Mesodermal cell (in vitro differentiated cells): ENCODE measurements around the gene CRIP2.

Experiments used
- H3K27ac ChIP-seq: 2 replicates; pipeline ENCODE4 v1.7.0; 2013; ENCODE audit warnings: mild to moderate bottlenecking, low read depth, low read length, moderate library complexity; ENCODE audit not compliant: severe bottlenecking
- H3K36me3 ChIP-seq: 2 replicates; pipeline ENCODE4 v1.7.1; 2013; ENCODE audit warnings: mild to moderate bottlenecking, low read length, moderate library complexity; ENCODE audit not compliant: control insufficient read depth, insufficient read depth
- H3K4me1 ChIP-seq: one replicate; pipeline ENCODE4 v1.7.1; 2013; ENCODE audit warnings: mild to moderate bottlenecking, low read length; ENCODE audit not compliant: insufficient read depth, control insufficient read depth, poor library complexity, severe bottlenecking
- H3K4me3 ChIP-seq: 2 replicates; pipeline ENCODE4 v1.7.0; 2013; ENCODE audit warnings: low read length, control low read depth, mild to moderate bottlenecking; ENCODE audit not compliant: insufficient read depth, poor library complexity, severe bottlenecking; ENCODE audit errors: extremely low read depth
- H3K9me3 ChIP-seq: 2 replicates; pipeline ENCODE4 v1.7.1; 2013; ENCODE audit warnings: mild to moderate bottlenecking, low read length, moderate library complexity; ENCODE audit not compliant: control insufficient read depth
- WGBS, 2 experiments: methylation state at CpG; one replicate each; pipeline ENCODE4 v1.1.5; 2013; ENCODE audit warnings: missing lambda C conversion rate in 2 of 2; ENCODE audit not compliant: insufficient coverage in 2 of 2; 5-methylcytosine and 5-hydroxymethylcytosine counted together

The CRIP2 gene

DNA sequence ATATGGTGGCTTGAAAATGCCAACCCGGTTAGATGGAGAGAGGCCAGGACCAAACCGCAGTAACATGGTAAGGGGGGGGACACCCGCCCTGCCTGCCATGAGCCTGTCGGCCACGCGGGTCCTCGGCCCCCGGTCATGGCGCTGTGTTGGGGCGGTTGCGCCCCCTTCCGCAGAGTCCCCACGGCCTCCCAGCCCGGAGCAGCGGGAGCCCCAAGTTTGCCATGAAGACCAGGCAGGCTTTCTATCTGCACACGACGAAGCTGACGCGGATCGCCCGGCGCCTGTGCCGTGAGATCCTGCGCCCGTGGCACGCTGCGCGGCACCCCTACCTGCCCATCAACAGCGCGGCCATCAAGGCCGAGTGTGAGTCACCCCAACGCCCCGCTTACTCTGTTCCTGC, 10.1 kb upstream of the CRIP2 start:
- peaks cover 80% of the 10 kb centered on the region for H3K36me3 ChIP-seq
- no peaks in the 10 kb centered on the region for H3K9me3 ChIP-seq
- peaks cover 14% of the 10 kb centered on the region for H3K4me1 ChIP-seq
- no peak overlapping the region for H3K4me3 ChIP-seq
- WGBS, 2 experiments = 94 to 96% methylated on average over 24 to 32 of the region's 33 CpGs
- H3K27ac ChIP-seq = no peak overlapping the region

DNA sequence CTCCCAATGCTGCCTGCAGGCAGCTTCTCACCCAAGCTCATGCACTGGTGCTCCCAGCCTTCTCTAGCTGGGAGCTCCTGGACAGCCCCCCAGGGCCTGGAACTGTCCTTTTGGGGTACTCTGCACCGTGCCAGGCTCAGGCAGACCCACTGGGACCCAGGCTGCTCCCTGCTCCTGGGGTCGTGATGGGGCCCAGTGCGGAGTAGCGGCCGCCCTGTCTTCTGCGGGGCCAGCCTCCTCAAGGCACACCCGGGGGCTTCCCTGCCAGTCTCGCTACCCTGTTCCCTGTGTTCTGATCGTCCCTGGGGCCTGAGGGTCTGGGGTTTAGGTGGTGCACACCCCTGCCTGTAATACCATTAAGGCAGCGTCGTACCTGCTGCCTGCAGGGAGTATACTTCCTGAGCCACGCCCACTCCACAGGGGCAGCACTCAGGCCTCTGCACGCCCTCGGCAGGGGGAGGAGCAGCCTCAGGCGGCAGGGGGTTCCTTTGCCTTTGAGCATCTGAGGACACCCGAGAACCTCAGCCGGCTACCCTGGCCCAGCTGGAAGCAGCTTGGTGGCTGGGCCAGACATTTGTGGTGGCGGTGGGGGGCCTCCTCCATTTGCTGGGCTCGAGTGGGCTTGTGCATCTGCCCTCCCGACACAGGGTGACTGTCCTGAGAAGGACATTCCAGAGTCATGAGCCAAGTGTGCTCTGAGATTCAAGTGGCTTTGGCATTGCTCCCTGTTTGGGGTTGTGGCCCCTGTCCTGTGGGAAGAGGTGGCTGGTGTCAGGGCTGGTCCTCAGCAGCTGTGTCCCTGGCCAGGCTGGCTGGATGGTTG, 9.2 kb upstream of the CRIP2 start:
- H3K36me3 ChIP-seq = peaks cover 82% of the 10 kb centered on the region
- no peak overlapping the region for H3K4me3 ChIP-seq
- H3K4me1 ChIP-seq = peaks cover 17% of the 10 kb centered on the region
- H3K27ac ChIP-seq = no peak overlapping the region
- 74 to 79% methylated on average over 19 to 20 of the region's 20 CpGs for WGBS, 2 experiments
- H3K9me3 ChIP-seq = no peaks in the 10 kb centered on the region

DNA sequence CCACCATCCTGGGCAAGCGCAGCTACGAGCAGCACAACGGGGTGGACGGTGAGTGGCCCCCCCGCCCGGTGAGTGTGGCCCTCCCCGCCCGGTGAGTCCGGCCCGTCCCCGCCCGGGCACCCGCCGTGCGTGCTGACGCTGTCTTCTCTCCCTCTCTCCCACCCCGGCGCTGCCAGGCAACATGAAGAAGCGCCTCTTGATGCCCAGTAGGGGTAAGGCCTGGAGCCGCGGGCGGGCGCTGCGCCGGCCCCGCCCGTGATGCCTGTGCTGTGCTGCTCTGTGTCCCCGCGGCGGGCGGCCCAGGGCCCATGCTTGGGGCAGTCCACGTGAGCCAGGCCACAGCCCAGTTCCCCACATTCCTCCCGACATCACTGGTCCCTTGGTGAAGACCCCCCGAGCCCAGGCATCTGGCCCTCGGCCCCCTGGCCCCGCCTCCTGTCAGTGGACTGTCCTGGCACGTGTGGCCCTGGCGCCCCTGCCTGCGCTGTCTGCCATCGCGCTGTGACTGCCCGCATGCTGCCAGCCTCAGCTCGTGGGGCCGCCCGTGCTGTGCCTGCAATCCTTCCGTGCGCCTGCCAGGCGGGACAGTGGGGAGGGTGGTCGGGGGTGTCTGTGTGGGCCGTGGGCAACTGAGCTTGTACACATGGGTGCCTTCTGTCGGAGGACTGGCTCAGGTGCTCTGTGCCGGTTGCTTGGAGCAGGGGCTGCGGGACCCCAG, 7.9 kb upstream of the CRIP2 start:
- no peak overlapping the region for H3K4me3 ChIP-seq
- no peaks in the 10 kb centered on the region for H3K9me3 ChIP-seq
- WGBS, 2 experiments = 96% methylated on average over 42 to 50 of the region's 53 CpGs
- H3K4me1 ChIP-seq = peaks cover 26% of the 10 kb centered on the region
- H3K27ac ChIP-seq = no peak overlapping the region
- peaks cover 74% of the 10 kb centered on the region for H3K36me3 ChIP-seq

DNA sequence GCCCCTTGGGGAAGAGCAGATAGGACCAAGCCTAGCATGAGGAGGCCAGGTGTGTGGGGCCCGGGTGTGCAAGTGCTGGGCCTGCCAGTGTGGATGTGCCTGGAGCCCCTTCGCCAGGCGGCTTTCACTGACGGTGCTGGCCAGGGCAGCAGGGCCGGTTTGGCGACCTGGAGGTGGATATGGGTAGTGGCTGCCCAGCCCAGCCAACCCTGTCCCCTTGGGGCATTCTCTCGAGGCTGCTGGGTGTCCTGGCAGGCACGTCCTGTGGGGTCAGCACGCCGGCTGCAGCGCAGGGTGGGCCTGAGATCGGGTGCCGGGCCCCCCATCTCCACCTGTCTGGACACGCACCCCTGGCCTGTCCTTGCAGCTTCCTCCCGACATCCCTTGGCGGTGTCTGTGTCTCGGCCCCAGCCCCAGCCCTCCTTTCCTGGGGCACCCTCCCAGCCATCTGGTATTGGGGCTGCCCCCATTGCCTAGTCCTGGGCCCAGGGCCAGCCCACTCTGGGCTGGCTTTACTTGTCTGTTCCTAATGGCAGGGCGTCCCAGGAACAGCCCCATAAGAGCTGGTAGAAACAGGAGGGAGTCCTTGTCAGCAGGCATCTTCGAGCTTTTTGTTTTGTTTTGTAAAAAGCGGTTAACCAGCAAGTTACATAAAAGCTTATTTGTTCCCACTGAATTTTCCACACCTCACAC, 7.2 kb upstream of the CRIP2 start:
- H3K36me3 ChIP-seq = peaks cover 66% of the 10 kb centered on the region
- H3K9me3 ChIP-seq = no peaks in the 10 kb centered on the region
- H3K27ac ChIP-seq = no peak overlapping the region
- H3K4me1 ChIP-seq = peaks cover 30% of the 10 kb centered on the region
- WGBS, 2 experiments = 95 to 98% methylated on average over 19 of the region's 20 CpGs
- no peak overlapping the region for H3K4me3 ChIP-seq

DNA sequence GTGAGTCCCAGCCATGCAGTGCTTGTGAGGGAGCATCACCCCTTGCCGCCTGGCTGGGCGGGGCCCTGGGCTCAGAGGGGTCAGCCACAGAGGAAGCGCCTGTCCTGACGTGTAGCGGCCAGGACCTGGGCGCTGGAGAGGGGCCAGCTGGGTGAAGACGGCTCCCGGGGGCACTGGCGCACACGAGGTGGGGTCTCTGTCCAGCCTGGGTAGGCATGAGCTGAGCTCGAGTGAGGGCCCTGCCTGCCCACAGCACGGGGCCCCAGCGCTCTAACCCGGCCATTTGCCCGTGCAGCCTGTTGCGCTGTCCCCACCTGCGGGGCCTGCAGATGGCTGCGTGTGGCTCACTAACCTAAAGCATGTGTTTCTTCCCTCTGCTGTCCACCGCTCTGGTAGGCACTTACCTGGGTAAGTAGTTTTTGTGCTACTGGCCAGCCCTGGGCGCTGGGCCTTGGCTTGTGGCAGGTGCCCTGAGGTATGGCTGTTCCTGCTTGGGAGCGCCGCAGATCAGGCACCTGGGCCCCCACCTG, 6.6 kb upstream of the CRIP2 start:
- Histone ChIP-seq H3K9me3 (no peaks in the 10 kb centered on the region), H3K4me1 (peaks cover 30% of the 10 kb centered on the region), H3K36me3 (peaks cover 61% of the 10 kb centered on the region), H3K4me3 (no peak overlapping the region), H3K27ac (no peak overlapping the region)
- whole genome bisulfite sequencing, 2 experiments = 94 to 97% methylated on average over 18 to 22 of the region's 22 CpGs

DNA sequence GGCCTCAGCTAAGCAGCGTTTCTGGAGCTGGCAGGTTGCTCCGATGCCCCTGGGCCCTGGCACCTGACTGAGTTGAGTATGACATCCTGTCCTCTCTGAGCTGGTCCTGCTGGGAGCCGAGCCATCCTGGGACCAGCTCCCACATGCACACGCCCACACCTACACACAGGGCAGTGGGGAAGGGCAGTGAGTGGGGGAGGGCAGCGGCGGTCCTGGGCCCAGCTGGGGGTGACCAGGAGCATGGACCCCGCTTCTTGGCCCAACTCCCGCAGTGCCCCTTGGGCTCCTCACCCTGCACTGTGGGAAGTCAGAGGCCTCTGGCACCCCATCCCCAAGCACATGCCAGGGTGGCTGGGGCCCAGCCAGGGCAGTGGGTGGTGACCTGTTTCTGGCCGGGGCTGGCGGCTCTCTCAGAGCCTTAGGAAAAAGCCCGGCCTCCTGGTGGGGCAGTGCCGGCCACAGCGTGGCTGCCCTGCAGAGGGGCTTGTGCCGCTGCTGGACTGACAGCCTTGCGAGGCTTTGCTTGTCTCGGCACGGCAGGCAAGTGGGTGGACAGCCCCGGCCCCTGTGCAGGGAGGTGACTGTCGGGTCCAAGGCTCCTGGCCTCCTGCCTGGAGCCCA, 5.9 kb upstream of the CRIP2 start:
- 93 to 94% methylated on average over 16 to 19 of the region's 19 CpGs for WGBS, 2 experiments
- no peak overlapping the region for H3K27ac ChIP-seq
- peaks cover 36% of the 10 kb centered on the region for H3K4me1 ChIP-seq
- no peaks in the 10 kb centered on the region for H3K9me3 ChIP-seq
- H3K4me3 ChIP-seq = no peak overlapping the region
- H3K36me3 ChIP-seq = peaks cover 54% of the 10 kb centered on the region

DNA sequence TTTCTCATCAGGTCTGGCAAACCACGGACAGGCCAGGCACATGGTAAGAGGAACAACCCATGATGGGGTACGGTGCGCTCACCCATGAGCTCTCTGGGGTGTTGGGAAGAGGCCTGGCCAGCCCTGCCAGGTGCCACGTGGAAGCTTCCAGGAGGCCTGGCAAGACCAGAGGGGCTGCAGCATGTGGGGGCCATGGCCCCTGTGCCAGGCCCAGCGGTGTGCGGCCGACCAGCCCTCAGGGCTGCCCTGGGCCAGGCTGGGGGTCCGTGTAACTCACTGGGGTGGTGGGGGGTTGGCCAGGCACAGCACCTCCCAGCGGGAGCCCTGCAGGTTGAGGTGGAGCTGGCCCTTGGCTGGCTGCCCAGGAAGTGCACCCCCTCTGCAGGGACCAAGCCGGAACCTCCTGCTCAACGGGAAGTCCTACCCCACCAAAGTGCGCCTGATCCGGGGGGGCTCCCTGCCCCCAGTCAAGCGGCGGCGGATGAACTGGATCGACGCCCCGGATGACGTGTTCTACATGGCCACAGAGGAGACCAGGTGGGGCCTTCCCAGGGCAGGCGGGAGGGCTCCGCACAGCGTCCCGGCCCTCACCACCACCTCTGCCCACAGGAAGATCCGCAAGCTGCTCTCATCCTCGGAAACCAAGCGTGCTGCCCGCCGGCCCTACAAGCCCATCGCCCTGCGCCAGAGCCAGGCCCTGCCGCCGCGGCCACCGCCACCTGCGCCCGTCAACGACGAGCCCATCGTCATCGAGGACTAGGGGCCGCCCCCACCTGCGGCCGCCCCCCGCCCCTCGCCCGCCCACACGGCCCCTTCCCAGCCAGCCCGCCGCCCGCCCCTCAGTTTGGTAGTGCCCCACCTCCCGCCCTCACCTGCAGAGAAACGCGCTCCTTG, 4.9 kb upstream of the CRIP2 start:
- Histone ChIP-seq H3K9me3 (no peaks in the 10 kb centered on the region), H3K4me3 (no peak overlapping the region), H3K4me1 (peaks cover 36% of the 10 kb centered on the region), H3K27ac (no peak overlapping the region), H3K36me3 (peaks cover 45% of the 10 kb centered on the region)
- 93 to 95% methylated on average over 33 to 43 of the region's 54 CpGs for WGBS, 2 experiments

DNA sequence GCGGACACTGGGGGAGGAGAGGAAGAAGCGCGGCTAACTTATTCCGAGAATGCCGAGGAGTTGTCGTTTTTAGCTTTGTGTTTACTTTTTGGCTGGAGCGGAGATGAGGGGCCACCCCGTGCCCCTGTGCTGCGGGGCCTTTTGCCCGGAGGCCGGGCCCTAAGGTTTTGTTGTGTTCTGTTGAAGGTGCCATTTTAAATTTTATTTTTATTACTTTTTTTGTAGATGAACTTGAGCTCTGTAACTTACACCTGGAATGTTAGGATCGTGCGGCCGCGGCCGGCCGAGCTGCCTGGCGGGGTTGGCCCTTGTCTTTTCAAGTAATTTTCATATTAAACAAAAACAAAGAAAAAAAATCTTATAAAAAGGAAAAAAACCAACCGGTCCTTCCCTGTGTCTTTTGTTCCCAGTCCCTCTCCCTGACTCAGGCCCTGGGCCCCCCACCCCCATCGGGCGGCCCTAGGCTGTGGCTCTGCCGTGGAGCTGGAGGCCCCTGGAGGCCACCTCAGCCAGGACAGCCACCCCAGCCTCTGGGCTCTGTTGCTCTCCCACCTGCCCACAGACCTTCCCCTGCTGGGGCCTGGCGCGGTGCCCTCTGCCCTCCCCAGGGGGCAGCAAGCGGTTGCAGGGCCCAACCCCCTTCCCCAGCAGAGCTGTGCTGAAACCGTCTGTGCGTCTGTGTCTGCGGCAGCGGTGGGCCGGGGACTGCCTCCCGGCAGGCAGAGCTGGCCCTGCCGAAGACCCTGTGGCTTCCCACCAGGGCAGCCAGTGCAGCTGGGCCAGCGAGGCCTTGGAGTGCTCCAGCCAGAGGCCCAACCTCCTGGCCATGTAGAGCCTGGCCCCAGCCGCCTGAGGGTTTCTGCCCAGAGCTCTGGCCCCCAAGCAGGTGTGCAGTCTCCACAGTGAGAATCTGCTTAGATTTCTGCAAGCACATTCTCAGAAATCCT, 4.0 kb upstream of the CRIP2 start:
- Histone ChIP-seq H3K4me3 (no peak overlapping the region), H3K4me1 (peaks cover 32% of the 10 kb centered on the region), H3K9me3 (no peaks in the 10 kb centered on the region), H3K27ac (peak overlapping the region; percentile 57), H3K36me3 (peaks cover 36% of the 10 kb centered on the region)
- WGBS, 2 experiments = 80 to 85% methylated on average over 18 to 19 of the region's 34 CpGs

DNA sequence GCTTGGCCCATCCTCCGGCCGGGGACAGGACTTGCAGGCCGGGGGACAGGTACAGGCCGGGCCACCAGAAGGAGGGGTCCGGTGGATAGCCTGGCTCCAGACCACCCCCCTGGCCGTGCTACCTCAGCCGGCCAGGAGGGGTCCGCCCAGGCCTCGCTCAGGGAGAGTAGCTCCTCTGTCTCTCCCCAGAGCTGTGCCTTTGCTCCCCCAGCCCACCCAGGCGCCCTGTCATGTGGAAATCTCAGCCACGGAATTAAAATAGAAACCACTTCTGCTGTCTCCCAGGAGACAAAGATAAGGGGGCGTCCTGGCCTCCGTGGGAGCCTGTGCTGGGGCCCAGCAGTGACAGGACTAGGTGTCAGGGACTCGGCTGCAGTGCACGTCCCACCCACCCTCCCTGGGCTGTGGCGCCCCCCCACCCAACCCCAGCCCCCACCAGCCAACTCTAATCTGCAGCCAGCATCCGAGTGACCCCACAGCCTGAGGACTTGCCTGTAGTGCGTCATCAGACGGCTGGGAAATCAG, 3.3 kb upstream of the CRIP2 start:
- H3K27ac ChIP-seq = peak overlapping the region; percentile 72
- no peaks in the 10 kb centered on the region for H3K9me3 ChIP-seq
- WGBS, 2 experiments = 69 to 78% methylated on average over 12 to 15 of the region's 19 CpGs

More for the DNA sequence above, 3.3 kb upstream of the CRIP2 start:
- peaks cover 32% of the 10 kb centered on the region for H3K4me1 ChIP-seq
- H3K4me3 ChIP-seq = no peak overlapping the region
- peaks cover 33% of the 10 kb centered on the region for H3K36me3 ChIP-seq
